ENCODE measurements around the gene DPP10. TPM values are rescaled to one million over a fixed set of nuclear protein-coding genes. Genes with fewer than 3 reads are reported as not detected.

DPP10 gene
- total RNA-seq, 1 experiment from 2014 or later, result not detected

- DNase-seq (ENCODE audit: low spot score), result no peak
Measured at GRCh38 chr2:115208493-115209164, 766.2 kb downstream of the DPP10 start.

GRCh38 chr2:115214050-115214449, 771.6 kb downstream of the DPP10 start:
- DNase-seq (ENCODE audit: low spot score), result no peak

- no peak for DNase-seq (ENCODE audit: low spot score)
Measured at GRCh38 chr2:115219296-115219695, 776.9 kb downstream of the DPP10 start.

GRCh38 chr2:115234186-115234585, 791.7 kb downstream of the DPP10 start:
- no peak for DNase-seq (ENCODE audit: low spot score)

GRCh38 chr2:115234737-115235136, 792.3 kb downstream of the DPP10 start:
- DNase-seq (ENCODE audit: low spot score), result no peak

- DNase-seq (ENCODE audit: low spot score), result no peak
Measured at GRCh38 chr2:115248066-115248465, 805.6 kb downstream of the DPP10 start.

- no peak for DNase-seq (ENCODE audit: low spot score)
Measured at GRCh38 chr2:115277366-115277765, 834.9 kb downstream of the DPP10 start.

- DNase-seq (ENCODE audit: low spot score), result no peak
Measured at GRCh38 chr2:115285416-115285815, 843.0 kb downstream of the DPP10 start.

GRCh38 chr2:115290478-115290877, 848.0 kb downstream of the DPP10 start:
- DNase-seq (ENCODE audit: low spot score), result no peak

GRCh38 chr2:115292742-115293141, 850.3 kb downstream of the DPP10 start:
- no peak for DNase-seq (ENCODE audit: low spot score)

GRCh38 chr2:115294999-115295398, 852.6 kb downstream of the DPP10 start:
- no peak for DNase-seq (ENCODE audit: low spot score)

GRCh38 chr2:115297056-115297455, 854.6 kb downstream of the DPP10 start:
- DNase-seq (ENCODE audit: low spot score), result no peak

- DNase-seq (ENCODE audit: low spot score), result no peak
Measured at GRCh38 chr2:115299199-115299598, 856.8 kb downstream of the DPP10 start.

- no peak for DNase-seq (ENCODE audit: low spot score)
Measured at GRCh38 chr2:115305712-115306111, 863.3 kb downstream of the DPP10 start.

- DNase-seq (ENCODE audit: low spot score), result no peak
Measured at GRCh38 chr2:115314119-115314518, 871.7 kb downstream of the DPP10 start.

- DNase-seq (ENCODE audit: low spot score), result no peak
Measured at GRCh38 chr2:115327061-115327460, 884.6 kb downstream of the DPP10 start.

- DNase-seq (ENCODE audit: low spot score), result no peak
Measured at GRCh38 chr2:115359550-115359949, 917.1 kb downstream of the DPP10 start.

- DNase-seq (ENCODE audit: low spot score), result no peak
Measured at GRCh38 chr2:115364093-115364492, 921.7 kb downstream of the DPP10 start.

- DNase-seq (ENCODE audit: low spot score), result no peak
Measured at GRCh38 chr2:115369400-115369799, 927.0 kb downstream of the DPP10 start.

- no peak for DNase-seq (ENCODE audit: low spot score)
Measured at GRCh38 chr2:115374981-115375380, 932.5 kb downstream of the DPP10 start.

- no peak for DNase-seq (ENCODE audit: low spot score)
Measured at GRCh38 chr2:115384399-115384798, 942.0 kb downstream of the DPP10 start.

GRCh38 chr2:115386465-115386864, 944.0 kb downstream of the DPP10 start:
- DNase-seq (ENCODE audit: low spot score), result no peak

GRCh38 chr2:115389024-115389423, 946.6 kb downstream of the DPP10 start:
- DNase-seq (ENCODE audit: low spot score), result no peak
